Ishikawa (cell line): ENCODE results near the gene PDE4D.

ENCODE experiments used
- CEBPB ChIP-seq: IDR thresholded peaks from 2 replicates; pipeline ENCODE4 v1.6.1; 2012
- CREB1 ChIP-seq: IDR thresholded peaks from 2 replicates; pipeline ENCODE4 v1.6.1; 2012; ENCODE audit warnings: low read depth
- EGR1 ChIP-seq: IDR thresholded peaks from 2 replicates; pipeline ENCODE4 v1.6.1; 2012
- EP300 ChIP-seq: IDR thresholded peaks from 2 replicates; pipeline ENCODE4 v1.6.1; 2012; ENCODE audit warnings: borderline replicate concordance
- FOXM1 ChIP-seq: IDR thresholded peaks from 2 replicates; pipeline ENCODE4 v1.6.1; 2012; ENCODE audit warnings: low read depth, borderline replicate concordance
- MAX ChIP-seq: IDR thresholded peaks from 2 replicates; pipeline ENCODE4 v1.6.1; 2012
- NFIC ChIP-seq: IDR thresholded peaks from 2 replicates; pipeline ENCODE4 v1.6.1; 2012
- RAD21 ChIP-seq: IDR thresholded peaks from 2 replicates; pipeline ENCODE4 v1.6.1; 2012; ENCODE audit warnings: low read depth
- REST ChIP-seq: IDR thresholded peaks from 2 replicates; pipeline ENCODE4 v1.6.1; 2012; ENCODE audit warnings: low read depth, mild to moderate bottlenecking
- TAF1 ChIP-seq: IDR thresholded peaks from 2 replicates; pipeline ENCODE4 v1.6.1; 2012; ENCODE audit warnings: low read depth, mild to moderate bottlenecking
- TCF12 ChIP-seq: IDR thresholded peaks from 2 replicates; pipeline ENCODE4 v1.6.1; 2012; ENCODE audit warnings: low read depth
- TEAD4 ChIP-seq: IDR thresholded peaks from 2 replicates; pipeline ENCODE4 v1.6.1; 2012
- USF1 ChIP-seq: IDR thresholded peaks from 2 replicates; pipeline ENCODE4 v1.6.1; 2012
- YY1 ChIP-seq: IDR thresholded peaks from 2 replicates; pipeline ENCODE4 v1.6.1; 2012; ENCODE audit warnings: low read depth
- ZBTB7A ChIP-seq: IDR thresholded peaks from 2 replicates; pipeline ENCODE4 v1.6.1; 2012; ENCODE audit warnings: low read depth

PDE4D gene

GRCh38 chr5:59067956-59068656, 825.4 kb downstream of the PDE4D start:
- TF ChIP-seq TEAD4, result no peak
- no peak for TF ChIP-seq CEBPB
- TF ChIP-seq YY1, result no peak
- no peak for TF ChIP-seq USF1
- no peak for TF ChIP-seq FOXM1
- no peak for TF ChIP-seq REST
- no peak for TF ChIP-seq ZBTB7A
- no peak for TF ChIP-seq EGR1
- no peak for TF ChIP-seq MAX

GRCh38 chr5:59066367-59067163, 827.0 kb downstream of the PDE4D start:
- TF ChIP-seq CEBPB (no peak), TEAD4 (no peak), ZBTB7A (no peak), TAF1 (no peak), RAD21 (no peak), EGR1 (no peak), CREB1 (no peak)

- TF ChIP-seq MAX, result no peak
- TF ChIP-seq EP300, result no peak
- no peak for TF ChIP-seq FOXM1
- no peak for TF ChIP-seq TAF1
- TF ChIP-seq TCF12, result no peak
- TF ChIP-seq RAD21, result no peak
- TF ChIP-seq EGR1, result no peak
- no peak for TF ChIP-seq CREB1
- TF ChIP-seq USF1, result no peak
- no peak for TF ChIP-seq TEAD4
- no peak for TF ChIP-seq CEBPB
- no peak for TF ChIP-seq REST
Measured at GRCh38 chr5:59065554-59065953, 828.0 kb downstream of the PDE4D start.

GRCh38 chr5:59064293-59064692, 829.2 kb downstream of the PDE4D start:
- TF ChIP-seq EP300, result no peak
- no peak for TF ChIP-seq TCF12
- TF ChIP-seq MAX, result no peak
- no peak for TF ChIP-seq FOXM1
- TF ChIP-seq RAD21, result no peak
- TF ChIP-seq ZBTB7A, result no peak

GRCh38 chr5:59062986-59063683, 830.4 kb downstream of the PDE4D start:
- TF ChIP-seq USF1, result no peak
- TF ChIP-seq MAX, result no peak
- no peak for TF ChIP-seq CEBPB
- no peak for TF ChIP-seq NFIC
- no peak for TF ChIP-seq TCF12
- TF ChIP-seq REST, result no peak
- TF ChIP-seq ZBTB7A, result no peak
- no peak for TF ChIP-seq EP300
- no peak for TF ChIP-seq TEAD4
- TF ChIP-seq TAF1, result no peak
- no peak for TF ChIP-seq CREB1
- TF ChIP-seq FOXM1, result no peak
- TF ChIP-seq RAD21, result no peak
